Upper lobe of left lung (tissue), 6 donors: ENCODE data around the gene CBLN3. TPM values are rescaled to one million over a fixed set of nuclear protein-coding genes. Genes with fewer than 3 reads are reported as not detected.

Experiments used
- ATAC-seq, 2 donors: fragments of 200-7000 bp; cut with Tn5 transposase; one replicate each; pipeline ENCODE4 v1.9.1; 2022; ENCODE audit warnings: mild to moderate bottlenecking in 2 of 2, moderate library complexity in 2 of 2; ENCODE audit not compliant: low FRiP score in 2 of 2
- DNase-seq, 2 donors: peaks; one replicate each; pipeline ENCODE4 v3.0.0-alpha.2; 2019 to 2020
- H3K27ac ChIP-seq, 4 donors: fragments of 200-600 bp; sonication (generic); one replicate each; pipeline ENCODE4 v1.5.1; 2016 to 2019
- H3K27me3 ChIP-seq, 4 donors: fragments of 200-600 bp; sonication (generic); one replicate each; pipeline ENCODE4 v1.5.1; 2017 to 2019
- H3K36me3 ChIP-seq, 4 donors: fragments of 200-600 bp; sonication (generic); one replicate each; pipeline ENCODE4 v1.5.1; 2016 to 2019
- H3K4me1 ChIP-seq, 4 donors: fragments of 200-600 bp; sonication (generic); one replicate each; pipeline ENCODE4 v1.5.1; 2018 to 2019
- H3K4me3 ChIP-seq, 4 donors: fragments of 200-600 bp; sonication (generic); one replicate each; pipeline ENCODE4 v1.5.1; 2017 to 2019; ENCODE audit warnings: mild to moderate bottlenecking in 2 of 4, moderate library complexity in 1 of 4
- H3K9me3 ChIP-seq, 4 donors: fragments of 200-600 bp; sonication (generic); one replicate each; pipeline ENCODE4 v1.5.1; 2018 to 2019
- EP300 ChIP-seq, 4 donors: sonication (generic); formaldehyde crosslinking; IDR thresholded peaks; one replicate each; pipeline ENCODE4 v1.5.1; 2017; ENCODE audit warnings: antibody characterized with exemption in 4 of 4, control low read depth in 2 of 4
- POLR2A ChIP-seq, 4 donors: fragments of 450-650 bp; IDR thresholded peaks; one replicate each; pipeline ENCODE4 v1.5.1; 2016 to 2017; ENCODE audit warnings: antibody characterized with exemption in 4 of 4, mild to moderate bottlenecking in 2 of 4
- POLR2AphosphoS5 ChIP-seq, 2 donors: sonication (generic); formaldehyde crosslinking; IDR thresholded peaks; one replicate each; pipeline ENCODE4 v1.5.1; 2017; ENCODE audit warnings: antibody characterized with exemption in 2 of 2
- WGBS, 2 donors: methylation state at CpG; one replicate each; pipeline ENCODE4 v1.1.5; 2017 to 2018; 5-methylcytosine and 5-hydroxymethylcytosine counted together
- total RNA-seq, 6 donors: library from RNA; depleted of rRNA in 4 of 6; stranded (reverse); fragments of >200 nt in 4 of 6; gene quantifications; one replicate each; pipeline versions ENCODE4 v1.1.0 to v1.2.1, GENCODE V29; 2016 to 2021
- TF ChIP-seq, protein P1 (sequence below), 6 experiments: fragments of 450-650 bp in 4 of 6; fragments of 200-600 bp in 2 of 6; sonication (generic) in 2 of 6; IDR thresholded peaks; one replicate each; pipeline ENCODE4 v1.5.1; 2016 to 2019; ENCODE audit warnings: antibody characterized with exemption in 6 of 6
- donor health status: DM: no; HTN: no; CAD: no; lungs with moderate emphysema.
- donor health status: DM: no; HTN: yes; CAD: no; lungs with severe emphysema.

The CBLN3 gene
- total RNA-seq, 6 donors from 2014 or later: 1.1 to 4.2 (median 3.1) TPM

- DNase-seq (no peak), ATAC-seq (no peak)
- Histone ChIP-seq H3K9me3 (no peaks in the 10 kb centered on the region), H3K36me3 (no peaks in the 10 kb centered on the region), H3K4me3 (no peak overlapping the region), H3K27ac (no peak overlapping the region), H3K4me1 (peaks cover 11 to 23% (median 21%) of the 10 kb centered on the region in 4 donors), H3K27me3 (no peaks in the 10 kb centered on the region)
- TF ChIP-seq POLR2A (IDR thresholded peaks at IDR 0.05): no peak
- no peak for TF ChIP-seq EP300 (IDR thresholded peaks at IDR 0.05)
- TF ChIP-seq POLR2AphosphoS5 (IDR thresholded peaks at IDR 0.05): no peak
- TF ChIP-seq, protein P1, sequence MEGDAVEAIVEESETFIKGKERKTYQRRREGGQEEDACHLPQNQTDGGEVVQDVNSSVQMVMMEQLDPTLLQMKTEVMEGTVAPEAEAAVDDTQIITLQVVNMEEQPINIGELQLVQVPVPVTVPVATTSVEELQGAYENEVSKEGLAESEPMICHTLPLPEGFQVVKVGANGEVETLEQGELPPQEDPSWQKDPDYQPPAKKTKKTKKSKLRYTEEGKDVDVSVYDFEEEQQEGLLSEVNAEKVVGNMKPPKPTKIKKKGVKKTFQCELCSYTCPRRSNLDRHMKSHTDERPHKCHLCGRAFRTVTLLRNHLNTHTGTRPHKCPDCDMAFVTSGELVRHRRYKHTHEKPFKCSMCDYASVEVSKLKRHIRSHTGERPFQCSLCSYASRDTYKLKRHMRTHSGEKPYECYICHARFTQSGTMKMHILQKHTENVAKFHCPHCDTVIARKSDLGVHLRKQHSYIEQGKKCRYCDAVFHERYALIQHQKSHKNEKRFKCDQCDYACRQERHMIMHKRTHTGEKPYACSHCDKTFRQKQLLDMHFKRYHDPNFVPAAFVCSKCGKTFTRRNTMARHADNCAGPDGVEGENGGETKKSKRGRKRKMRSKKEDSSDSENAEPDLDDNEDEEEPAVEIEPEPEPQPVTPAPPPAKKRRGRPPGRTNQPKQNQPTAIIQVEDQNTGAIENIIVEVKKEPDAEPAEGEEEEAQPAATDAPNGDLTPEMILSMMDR (IDR thresholded peaks at IDR 0.05): no peak
- WGBS, 2 donors: 53 to 55% methylated on average over 4 of the region's 4 CpGs
These were observed 7.2 kb downstream of the CBLN3 start for GRCh38 chr14:24422261-24422660.

DNA sequence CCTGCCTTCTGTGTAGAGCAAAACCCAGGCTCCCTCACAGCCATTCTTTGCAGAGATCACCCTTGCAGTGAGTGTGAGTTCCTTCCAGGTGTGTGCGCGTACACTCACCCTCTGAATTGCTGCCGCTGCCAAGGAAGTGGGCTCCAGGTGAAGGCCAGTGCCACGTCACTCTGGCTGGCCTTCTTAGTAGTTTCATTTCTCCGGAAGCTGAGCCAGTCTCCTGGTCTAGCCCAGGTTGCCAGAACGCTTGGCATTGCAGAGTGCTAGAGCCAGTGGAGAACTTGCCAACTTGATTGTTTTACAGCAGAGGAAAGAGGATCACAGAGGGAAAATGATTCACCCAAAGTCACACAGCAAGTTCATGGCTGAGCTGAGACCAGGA lies 11.0 kb downstream of the CBLN3 start:
- TF ChIP-seq EP300 (IDR thresholded peaks at IDR 0.05): no peak
- no peak for TF ChIP-seq POLR2AphosphoS5 (IDR thresholded peaks at IDR 0.05)
- TF ChIP-seq POLR2A (IDR thresholded peaks at IDR 0.05): no peak
- TF ChIP-seq, protein P1 (IDR thresholded peaks at IDR 0.05): no peak
- Histone ChIP-seq H3K36me3 (peaks cover 0 to 23% (median 11%) of the 10 kb centered on the region in 4 donors), H3K4me1 (peaks cover 2 to 10% (median 5%) of the 10 kb centered on the region in 4 donors), H3K27ac (no peak overlapping the region), H3K27me3 (no peaks in the 10 kb centered on the region), H3K9me3 (no peaks in the 10 kb centered on the region), H3K4me3 (no peak overlapping the region)
- 35 to 52% methylated on average over 5 to 6 of the region's 6 CpGs for WGBS, 2 donors
- ATAC-seq (peak in 1 of 2 donors; percentile 24), DNase-seq (no peak)

DNA sequence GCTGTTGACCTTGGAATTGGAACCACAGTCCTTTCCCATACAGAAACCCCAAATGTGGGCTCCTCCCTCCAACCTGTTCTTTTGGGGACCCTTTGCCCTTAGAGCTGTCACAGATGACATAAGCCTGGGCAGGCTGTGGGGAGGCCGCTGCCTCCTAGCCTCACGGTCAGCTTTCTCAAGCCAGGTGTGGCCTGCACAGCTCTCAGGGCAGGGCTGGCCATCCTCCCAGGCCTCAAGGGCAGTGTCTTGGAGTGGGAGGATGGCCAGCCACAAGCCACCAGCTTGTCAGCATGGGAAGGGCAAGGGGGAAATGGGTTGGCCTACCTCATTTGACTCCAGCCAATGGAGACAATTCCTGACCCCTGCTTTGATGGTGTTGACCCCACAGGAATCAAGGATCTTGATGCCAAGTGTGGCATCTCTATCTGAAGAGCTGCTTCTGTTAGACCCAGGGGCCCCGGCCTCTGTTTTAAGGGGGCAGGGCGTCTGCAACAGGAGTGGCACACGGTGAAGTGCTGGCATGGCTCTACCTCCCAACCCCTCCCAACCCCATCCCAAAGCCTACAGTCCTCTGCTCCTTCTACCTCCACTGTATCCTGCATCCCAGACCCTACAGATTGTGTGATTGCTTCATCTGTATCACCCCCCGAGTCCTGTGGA lies 11.5 kb downstream of the CBLN3 start:
- Histone ChIP-seq H3K36me3 (peaks cover 0 to 28% (median 13%) of the 10 kb centered on the region in 4 donors), H3K27me3 (no peaks in the 10 kb centered on the region), H3K4me3 (no peak overlapping the region), H3K4me1 (peaks cover 2 to 10% (median 5%) of the 10 kb centered on the region in 4 donors), H3K9me3 (no peaks in the 10 kb centered on the region), H3K27ac (no peak overlapping the region)
- no peak for ATAC-seq
- WGBS, 2 donors: 65 to 76% methylated on average over 6 of the region's 6 CpGs
- DNase-seq: no peak
- TF ChIP-seq, protein P1 (IDR thresholded peaks at IDR 0.05): no peak
- TF ChIP-seq POLR2A (IDR thresholded peaks at IDR 0.05) (no peak), POLR2AphosphoS5 (IDR thresholded peaks at IDR 0.05) (no peak), EP300 (IDR thresholded peaks at IDR 0.05) (no peak)

DNA sequence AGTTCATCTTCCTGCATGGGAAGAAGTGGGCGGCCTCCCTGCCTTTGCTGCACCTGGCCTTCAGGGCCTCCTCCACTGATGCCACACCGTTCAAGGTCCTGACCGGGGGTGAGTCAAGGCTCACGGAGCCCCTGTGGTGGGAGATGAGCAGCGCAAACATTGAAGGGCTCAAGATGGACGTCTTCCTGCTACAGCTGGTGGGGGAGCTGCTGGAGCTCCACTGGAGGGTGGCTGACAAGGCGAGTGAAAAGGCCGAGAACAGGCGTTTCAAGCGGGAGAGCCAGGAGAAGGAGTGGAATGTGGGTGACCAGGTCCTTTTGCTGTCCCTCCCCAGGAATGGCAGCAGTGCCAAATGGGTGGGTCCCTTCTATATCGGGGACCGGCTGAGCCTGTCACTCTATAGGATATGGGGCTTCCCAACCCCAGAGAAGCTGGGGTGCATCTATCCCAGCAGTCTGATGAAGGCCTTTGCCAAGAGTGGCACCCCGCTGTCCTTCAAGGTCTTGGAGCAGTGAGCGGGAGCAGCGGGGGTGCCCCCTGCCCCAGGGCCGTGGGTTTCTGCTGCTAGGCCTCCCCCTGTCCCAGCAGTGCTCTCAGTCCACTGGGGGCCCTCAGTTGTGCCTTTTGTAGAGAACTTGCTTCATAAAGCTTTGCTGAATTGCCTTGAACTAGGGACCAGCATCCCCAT lies 12.4 kb downstream of the CBLN3 start:
- no peak for TF ChIP-seq EP300 (IDR thresholded peaks at IDR 0.05)
- no peak for TF ChIP-seq POLR2A (IDR thresholded peaks at IDR 0.05)
- TF ChIP-seq POLR2AphosphoS5 (IDR thresholded peaks at IDR 0.05): no peak
- TF ChIP-seq, protein P1 (IDR thresholded peaks at IDR 0.05): no peak
- H3K9me3 ChIP-seq: no peaks in the 10 kb centered on the region
- WGBS, 2 donors: 84% methylated on average over 10 to 16 of the region's 16 CpGs
- ATAC-seq: no peak
- peaks cover 0 to 35% (median 15%) of the 10 kb centered on the region in 4 donors for H3K36me3 ChIP-seq
- H3K27ac ChIP-seq: no peak overlapping the region
- no peak overlapping the region for H3K4me3 ChIP-seq
- DNase-seq: peak in 1 of 2 donors; percentile 56
- peaks cover 2 to 10% (median 5%) of the 10 kb centered on the region in 4 donors for H3K4me1 ChIP-seq
- no peaks in the 10 kb centered on the region for H3K27me3 ChIP-seq
